ENCODE measurements around the gene HNRNPAB.

DNA sequence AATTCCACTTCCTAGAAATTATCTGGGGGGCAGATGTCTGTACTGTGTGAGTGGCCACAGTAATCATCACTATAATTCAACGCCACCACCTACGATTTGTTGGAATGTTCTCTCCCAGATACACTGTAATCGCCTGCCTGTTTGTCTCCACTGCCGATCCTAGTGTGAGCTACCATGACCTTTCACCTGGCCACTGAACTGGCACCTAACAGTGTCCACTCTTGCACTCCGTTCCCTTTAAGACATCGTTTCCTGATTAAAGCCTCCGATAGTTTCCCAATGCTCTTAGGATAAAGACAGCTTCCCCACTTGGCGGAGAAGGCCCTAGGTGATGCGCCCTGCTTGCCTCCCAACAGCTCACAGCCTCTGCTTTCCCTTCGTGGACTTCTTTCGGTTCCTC lies 24.3 kb downstream of the HNRNPAB start:
- TF ChIP-seq, protein P1, sequence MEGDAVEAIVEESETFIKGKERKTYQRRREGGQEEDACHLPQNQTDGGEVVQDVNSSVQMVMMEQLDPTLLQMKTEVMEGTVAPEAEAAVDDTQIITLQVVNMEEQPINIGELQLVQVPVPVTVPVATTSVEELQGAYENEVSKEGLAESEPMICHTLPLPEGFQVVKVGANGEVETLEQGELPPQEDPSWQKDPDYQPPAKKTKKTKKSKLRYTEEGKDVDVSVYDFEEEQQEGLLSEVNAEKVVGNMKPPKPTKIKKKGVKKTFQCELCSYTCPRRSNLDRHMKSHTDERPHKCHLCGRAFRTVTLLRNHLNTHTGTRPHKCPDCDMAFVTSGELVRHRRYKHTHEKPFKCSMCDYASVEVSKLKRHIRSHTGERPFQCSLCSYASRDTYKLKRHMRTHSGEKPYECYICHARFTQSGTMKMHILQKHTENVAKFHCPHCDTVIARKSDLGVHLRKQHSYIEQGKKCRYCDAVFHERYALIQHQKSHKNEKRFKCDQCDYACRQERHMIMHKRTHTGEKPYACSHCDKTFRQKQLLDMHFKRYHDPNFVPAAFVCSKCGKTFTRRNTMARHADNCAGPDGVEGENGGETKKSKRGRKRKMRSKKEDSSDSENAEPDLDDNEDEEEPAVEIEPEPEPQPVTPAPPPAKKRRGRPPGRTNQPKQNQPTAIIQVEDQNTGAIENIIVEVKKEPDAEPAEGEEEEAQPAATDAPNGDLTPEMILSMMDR (IDR thresholded peaks at IDR 0.05) = no peak
- no peak for TF ChIP-seq POLR2A (IDR thresholded peaks at IDR 0.05)
